Measurements from ENCODE around the gene SLC39A12.
"Not testable (repeated sequence)": the region's sequence is repeated elsewhere in the genome, so short reads cannot be mapped to it uniquely, and the experiment has no call there.

- TF ChIP-seq, protein P1, sequence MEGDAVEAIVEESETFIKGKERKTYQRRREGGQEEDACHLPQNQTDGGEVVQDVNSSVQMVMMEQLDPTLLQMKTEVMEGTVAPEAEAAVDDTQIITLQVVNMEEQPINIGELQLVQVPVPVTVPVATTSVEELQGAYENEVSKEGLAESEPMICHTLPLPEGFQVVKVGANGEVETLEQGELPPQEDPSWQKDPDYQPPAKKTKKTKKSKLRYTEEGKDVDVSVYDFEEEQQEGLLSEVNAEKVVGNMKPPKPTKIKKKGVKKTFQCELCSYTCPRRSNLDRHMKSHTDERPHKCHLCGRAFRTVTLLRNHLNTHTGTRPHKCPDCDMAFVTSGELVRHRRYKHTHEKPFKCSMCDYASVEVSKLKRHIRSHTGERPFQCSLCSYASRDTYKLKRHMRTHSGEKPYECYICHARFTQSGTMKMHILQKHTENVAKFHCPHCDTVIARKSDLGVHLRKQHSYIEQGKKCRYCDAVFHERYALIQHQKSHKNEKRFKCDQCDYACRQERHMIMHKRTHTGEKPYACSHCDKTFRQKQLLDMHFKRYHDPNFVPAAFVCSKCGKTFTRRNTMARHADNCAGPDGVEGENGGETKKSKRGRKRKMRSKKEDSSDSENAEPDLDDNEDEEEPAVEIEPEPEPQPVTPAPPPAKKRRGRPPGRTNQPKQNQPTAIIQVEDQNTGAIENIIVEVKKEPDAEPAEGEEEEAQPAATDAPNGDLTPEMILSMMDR (optimal IDR thresholded peaks at IDR 0.05 in 1 of 3, IDR thresholded peaks at IDR 0.05 in 1 of 3, conservative IDR thresholded peaks at IDR 0.05 in 1 of 3; ENCODE audit: extremely low read depth in 1 of 3, insufficient read depth in 2 of 3, low read length in 3 of 3): not testable (repeated sequence)
- not testable (repeated sequence) for TF ChIP-seq EZH2 (IDR thresholded peaks at IDR 0.05; ENCODE audit: low read length)
Measured at GRCh38 chr10:17950269-17950668, 1.4 kb upstream of the SLC39A12 start.

Data from keratinocyte (primary cell).